K562 (cell line): ENCODE results near the gene CUTA. TPM values are rescaled to one million over a fixed set of nuclear protein-coding genes. Genes with fewer than 3 reads are reported as not detected.

Experiments
- ATF1 ChIP-seq, 2 experiments: fragments of 450-650 bp in 1 of 2; IDR thresholded peaks; 2 replicates each; pipeline ENCODE4 v1.6.1; 2016; ENCODE audit warnings: missing compliant biosample characterization in 1 of 2, missing genetic modification characterization in 1 of 2
- CHCHD3 ChIP-seq: fragments of 250-450 bp; sonication (Bioruptor Pico); IDR thresholded peaks from 2 replicates; pipeline ENCODE4 v2.1.2; 2022; ENCODE audit warnings: mild to moderate bottlenecking
- HDAC1 ChIP-seq, 2 experiments: fragments of 450-650 bp; IDR thresholded peaks; 2 replicates each; pipeline ENCODE4 v1.6.1; 2016 to 2017; ENCODE audit warnings: inconsistent platforms in 1 of 2, mild to moderate bottlenecking in 1 of 2, moderate library complexity in 1 of 2
- PML ChIP-seq: IDR thresholded peaks from 2 replicates; pipeline ENCODE4 v1.6.1; 2012; ENCODE audit warnings: low read length, inconsistent platforms
- TBP ChIP-seq: optimal IDR thresholded peaks from 2 replicates; pipeline ENCODE3; 2011; ENCODE audit warnings: low read depth, low read length, improper control_type of control experiment
- ZNF75A ChIP-seq: fragments of 450-650 bp; formaldehyde crosslinking; IDR thresholded peaks from 2 replicates; pipeline ENCODE4 v1.4.0; 2020; ENCODE audit warnings: mild to moderate bottlenecking
- polyA plus RNA-seq, 8 experiments: library from polyadenylated mRNA; depleted of rRNA in 4 of 8; stranded (reverse) in 5 of 8; unstranded in 3 of 8; fragments of >200 nt; fragmentation: Nextera tagmentation in 2 of 8; fragmentation: Illumina TruSeq in 1 of 8; extraction: Ambion mirVana in 2 of 8; extraction: Trizol in 1 of 8; gene quantifications; 2 replicates each; pipeline versions ENCODE4 v1.2.1 to v1.2.3, GENCODE V29; 2011 to 2014; ENCODE audit warnings: inconsistent platforms in 1 of 8, missing spikeins in 1 of 8
- total RNA-seq, 7 experiments: library from RNA; depleted of rRNA in 6 of 7; stranded (reverse); fragments of >200 nt in 6 of 7; fragmentation: Illumina TruSeq in 2 of 7; extraction: Trizol in 2 of 7; gene quantifications; 2 replicates each; pipeline versions ENCODE4 v1.2.1 to v1.2.3, GENCODE V29; 2011 to 2021; ENCODE audit warnings: low replicate concordance in 1 of 7
- TF ChIP-seq, protein P1 (sequence below), 2 experiments: fragments of 450-650 bp; IDR thresholded peaks; 2 replicates each; pipeline ENCODE4 v1.6.1; 2018; ENCODE audit warnings: mild to moderate bottlenecking in 2 of 2, low read depth in 1 of 2; ENCODE audit not compliant: partially characterized antibody in 2 of 2
- TF ChIP-seq, protein P2 (sequence below): fragments of 250-450 bp; sonication (Bioruptor Pico); IDR thresholded peaks from 2 replicates; pipeline ENCODE4 v1.4.0; 2020; ENCODE audit warnings: mild to moderate bottlenecking, moderate library complexity

Gene CUTA
- total and polyA plus RNA-seq, 9 of the 15 experiments (the other 6 are each of a cell fraction or from before 2014, with no cell fraction given), result 166 to 682 (median 310) TPM

DNA sequence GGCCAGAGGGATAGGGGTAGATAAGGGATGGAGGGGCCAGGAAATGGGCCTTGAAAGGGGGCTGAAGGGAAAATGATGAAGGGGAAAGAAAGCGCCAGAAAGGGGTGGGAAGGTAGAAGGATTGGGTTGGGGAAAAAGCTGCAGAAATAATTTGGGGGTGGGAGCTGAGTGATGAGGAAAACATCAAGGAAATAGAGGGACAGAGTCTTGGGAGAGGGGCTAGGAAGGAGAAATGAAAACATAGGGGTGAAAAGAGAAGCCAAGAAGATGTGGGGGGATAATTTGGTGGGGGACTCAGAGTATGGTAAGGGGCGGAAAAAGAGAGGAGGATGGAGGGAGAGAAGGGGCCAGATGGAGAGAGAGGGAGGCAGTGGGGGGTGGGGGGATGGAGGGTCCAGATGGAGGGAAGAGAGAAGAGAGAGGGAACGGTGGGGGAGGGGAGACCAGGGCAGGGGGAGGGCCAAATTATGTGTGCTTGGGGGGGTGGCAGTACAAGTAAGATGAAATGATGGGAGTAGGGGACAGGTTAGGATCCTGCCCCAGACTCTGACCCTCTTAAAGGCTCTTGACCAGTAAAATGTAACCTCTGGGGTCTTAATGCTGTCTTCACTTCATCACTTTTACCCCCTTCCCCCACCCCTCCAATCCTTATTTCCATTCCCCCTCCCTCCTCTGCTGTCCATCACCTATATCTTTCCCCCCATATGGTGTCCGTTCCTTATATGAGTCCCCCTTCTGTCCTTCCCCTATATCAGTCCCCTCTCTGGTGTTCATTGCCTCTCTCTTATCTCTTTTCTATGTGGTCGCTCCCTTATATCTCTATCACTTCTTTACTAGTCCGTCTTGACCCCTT is 2.8 kb upstream of the CUTA start (continued):
- TF ChIP-seq, protein P1, sequence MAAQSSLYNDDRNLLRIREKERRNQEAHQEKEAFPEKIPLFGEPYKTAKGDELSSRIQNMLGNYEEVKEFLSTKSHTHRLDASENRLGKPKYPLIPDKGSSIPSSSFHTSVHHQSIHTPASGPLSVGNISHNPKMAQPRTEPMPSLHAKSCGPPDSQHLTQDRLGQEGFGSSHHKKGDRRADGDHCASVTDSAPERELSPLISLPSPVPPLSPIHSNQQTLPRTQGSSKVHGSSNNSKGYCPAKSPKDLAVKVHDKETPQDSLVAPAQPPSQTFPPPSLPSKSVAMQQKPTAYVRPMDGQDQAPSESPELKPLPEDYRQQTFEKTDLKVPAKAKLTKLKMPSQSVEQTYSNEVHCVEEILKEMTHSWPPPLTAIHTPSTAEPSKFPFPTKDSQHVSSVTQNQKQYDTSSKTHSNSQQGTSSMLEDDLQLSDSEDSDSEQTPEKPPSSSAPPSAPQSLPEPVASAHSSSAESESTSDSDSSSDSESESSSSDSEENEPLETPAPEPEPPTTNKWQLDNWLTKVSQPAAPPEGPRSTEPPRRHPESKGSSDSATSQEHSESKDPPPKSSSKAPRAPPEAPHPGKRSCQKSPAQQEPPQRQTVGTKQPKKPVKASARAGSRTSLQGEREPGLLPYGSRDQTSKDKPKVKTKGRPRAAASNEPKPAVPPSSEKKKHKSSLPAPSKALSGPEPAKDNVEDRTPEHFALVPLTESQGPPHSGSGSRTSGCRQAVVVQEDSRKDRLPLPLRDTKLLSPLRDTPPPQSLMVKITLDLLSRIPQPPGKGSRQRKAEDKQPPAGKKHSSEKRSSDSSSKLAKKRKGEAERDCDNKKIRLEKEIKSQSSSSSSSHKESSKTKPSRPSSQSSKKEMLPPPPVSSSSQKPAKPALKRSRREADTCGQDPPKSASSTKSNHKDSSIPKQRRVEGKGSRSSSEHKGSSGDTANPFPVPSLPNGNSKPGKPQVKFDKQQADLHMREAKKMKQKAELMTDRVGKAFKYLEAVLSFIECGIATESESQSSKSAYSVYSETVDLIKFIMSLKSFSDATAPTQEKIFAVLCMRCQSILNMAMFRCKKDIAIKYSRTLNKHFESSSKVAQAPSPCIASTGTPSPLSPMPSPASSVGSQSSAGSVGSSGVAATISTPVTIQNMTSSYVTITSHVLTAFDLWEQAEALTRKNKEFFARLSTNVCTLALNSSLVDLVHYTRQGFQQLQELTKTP (IDR thresholded peaks at IDR 0.05; ENCODE audit: low read depth in 1 of 2, partially characterized antibody in 2 of 2), result peak; percentile 43 to 77
- TF ChIP-seq ATF1 (CRISPR knock-in tag; IDR thresholded peaks at IDR 0.05) (no peak), ATF1 (tag; IDR thresholded peaks at IDR 0.05) (no peak), HDAC1 (IDR thresholded peaks at IDR 0.05) (peak in 1 of 2 experiments; percentile 54; a peak in 1 of 4 replicates), TBP (peak; percentile 31), ZNF75A (CRISPR knock-in tag) (no peak), PML (no peak), CHCHD3 (CRISPR knock-in tag) (no peak)
- TF ChIP-seq, protein P2, sequence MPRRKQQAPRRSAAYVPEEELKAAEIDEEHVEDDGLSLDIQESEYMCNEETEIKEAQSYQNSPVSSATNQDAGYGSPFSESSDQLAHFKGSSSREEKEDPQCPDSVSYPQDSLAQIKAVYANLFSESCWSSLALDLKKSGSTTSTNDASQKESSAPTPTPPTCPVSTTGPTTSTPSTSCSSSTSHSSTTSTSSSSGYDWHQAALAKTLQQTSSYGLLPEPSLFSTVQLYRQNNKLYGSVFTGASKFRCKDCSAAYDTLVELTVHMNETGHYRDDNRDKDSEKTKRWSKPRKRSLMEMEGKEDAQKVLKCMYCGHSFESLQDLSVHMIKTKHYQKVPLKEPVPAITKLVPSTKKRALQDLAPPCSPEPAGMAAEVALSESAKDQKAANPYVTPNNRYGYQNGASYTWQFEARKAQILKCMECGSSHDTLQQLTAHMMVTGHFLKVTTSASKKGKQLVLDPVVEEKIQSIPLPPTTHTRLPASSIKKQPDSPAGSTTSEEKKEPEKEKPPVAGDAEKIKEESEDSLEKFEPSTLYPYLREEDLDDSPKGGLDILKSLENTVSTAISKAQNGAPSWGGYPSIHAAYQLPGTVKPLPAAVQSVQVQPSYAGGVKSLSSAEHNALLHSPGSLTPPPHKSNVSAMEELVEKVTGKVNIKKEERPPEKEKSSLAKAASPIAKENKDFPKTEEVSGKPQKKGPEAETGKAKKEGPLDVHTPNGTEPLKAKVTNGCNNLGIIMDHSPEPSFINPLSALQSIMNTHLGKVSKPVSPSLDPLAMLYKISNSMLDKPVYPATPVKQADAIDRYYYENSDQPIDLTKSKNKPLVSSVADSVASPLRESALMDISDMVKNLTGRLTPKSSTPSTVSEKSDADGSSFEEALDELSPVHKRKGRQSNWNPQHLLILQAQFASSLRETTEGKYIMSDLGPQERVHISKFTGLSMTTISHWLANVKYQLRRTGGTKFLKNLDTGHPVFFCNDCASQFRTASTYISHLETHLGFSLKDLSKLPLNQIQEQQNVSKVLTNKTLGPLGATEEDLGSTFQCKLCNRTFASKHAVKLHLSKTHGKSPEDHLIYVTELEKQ (CRISPR knock-in tag), result no peak
